Activated CD8-positive, alpha-beta memory T cell treated with anti-CD3 and anti-CD28 coated beads, Interleukin-2, amount 50 U/mL, for 24 hours (primary cell): ENCODE data around the gene TRPV2.
"Not testable (repeated sequence)": the region's sequence is repeated elsewhere in the genome, so short reads cannot be mapped to it uniquely, and the experiment has no call there.

Experiments used
- DNase-seq: peaks from one replicate; pipeline ENCODE4 v3.0.0-alpha.2; 2020; ENCODE audit errors: extremely low read depth

TRPV2 gene

DNA sequence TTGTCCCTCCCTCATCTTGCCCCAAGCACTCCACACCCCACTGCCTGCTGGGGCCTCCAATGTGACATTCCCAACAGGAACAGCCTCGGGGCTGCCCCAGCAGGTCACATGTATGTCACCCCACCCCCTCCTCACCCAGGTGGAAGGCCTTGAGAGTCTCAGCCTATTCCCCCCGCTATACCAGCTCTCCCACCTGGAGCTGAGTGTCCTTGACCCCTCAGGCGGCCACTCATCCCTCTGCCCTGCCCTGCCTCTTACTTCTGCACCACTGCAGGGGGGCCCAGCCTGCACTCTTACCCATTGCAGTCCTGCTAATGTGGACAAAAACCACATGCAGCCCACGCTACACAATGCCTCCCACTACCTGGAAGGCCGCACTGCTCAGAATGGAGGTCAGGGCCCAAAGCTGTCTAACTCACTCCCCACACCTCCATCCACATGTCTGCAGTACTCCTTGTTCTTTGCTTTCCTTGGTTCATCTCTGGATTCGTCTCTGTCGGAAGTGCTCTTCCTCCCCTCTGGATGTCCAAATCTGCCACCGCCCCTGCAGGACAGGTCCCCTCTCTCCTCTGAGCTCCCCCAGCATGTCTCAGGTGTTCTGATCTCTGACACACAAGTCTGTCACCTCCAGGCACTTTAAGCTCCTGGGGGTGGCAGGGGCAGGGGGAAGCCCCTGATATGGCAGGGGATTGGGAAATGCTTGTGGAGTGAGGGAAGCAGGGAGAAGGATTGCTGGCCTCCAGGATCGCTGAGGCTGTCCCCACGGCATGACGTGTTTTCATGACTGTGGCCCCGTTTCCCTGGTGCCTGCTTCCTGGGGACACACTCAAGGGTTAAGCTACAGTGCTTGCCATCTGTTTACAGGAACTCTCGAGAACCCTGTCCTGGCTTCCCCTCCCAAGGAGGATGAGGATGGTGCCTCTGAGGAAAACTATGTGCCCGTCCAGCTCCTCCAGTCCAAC, 20.8 kb downstream of the TRPV2 start:
- no peak for DNase-seq

DNA sequence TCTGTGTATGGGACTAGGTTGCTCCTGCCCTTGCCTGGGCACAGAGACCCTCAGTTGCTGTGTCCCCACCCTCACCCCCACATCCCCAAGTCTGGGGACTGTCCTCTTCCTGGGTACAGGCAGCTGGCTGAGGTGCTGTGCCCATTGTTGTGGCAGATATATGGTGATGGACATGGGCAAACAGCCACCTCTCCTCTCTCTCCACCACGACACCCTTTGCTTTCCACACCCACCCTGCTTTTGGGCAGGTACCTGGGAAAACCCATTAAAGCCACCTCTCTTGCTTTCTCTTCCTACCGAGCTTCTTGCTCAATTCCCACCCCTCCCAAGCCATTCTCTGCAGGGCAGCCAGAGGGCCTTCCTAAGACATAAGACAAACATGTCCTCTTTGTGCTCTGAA, 21.7 kb downstream of the TRPV2 start:
- no peak for DNase-seq

DNA sequence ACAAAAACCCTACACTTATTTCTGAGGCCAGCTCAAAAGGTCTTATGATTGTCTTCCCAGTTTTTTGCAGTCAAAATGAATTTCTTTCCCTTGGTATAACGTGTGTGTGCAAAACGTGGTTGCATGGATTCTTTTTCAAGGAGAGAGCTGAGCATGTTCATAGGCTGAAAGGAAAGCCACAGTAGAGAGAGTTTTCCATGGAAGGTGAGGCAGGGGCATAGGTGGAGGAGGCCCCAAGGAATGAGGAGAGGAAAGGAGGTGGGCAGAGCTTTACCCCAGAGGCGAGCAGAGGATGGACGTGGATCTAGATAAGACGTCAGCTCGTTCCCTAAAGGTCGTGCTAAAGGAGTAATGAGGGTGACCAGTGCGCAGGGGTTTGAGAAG, 22.8 kb downstream of the TRPV2 start:
- no peak for DNase-seq

DNA sequence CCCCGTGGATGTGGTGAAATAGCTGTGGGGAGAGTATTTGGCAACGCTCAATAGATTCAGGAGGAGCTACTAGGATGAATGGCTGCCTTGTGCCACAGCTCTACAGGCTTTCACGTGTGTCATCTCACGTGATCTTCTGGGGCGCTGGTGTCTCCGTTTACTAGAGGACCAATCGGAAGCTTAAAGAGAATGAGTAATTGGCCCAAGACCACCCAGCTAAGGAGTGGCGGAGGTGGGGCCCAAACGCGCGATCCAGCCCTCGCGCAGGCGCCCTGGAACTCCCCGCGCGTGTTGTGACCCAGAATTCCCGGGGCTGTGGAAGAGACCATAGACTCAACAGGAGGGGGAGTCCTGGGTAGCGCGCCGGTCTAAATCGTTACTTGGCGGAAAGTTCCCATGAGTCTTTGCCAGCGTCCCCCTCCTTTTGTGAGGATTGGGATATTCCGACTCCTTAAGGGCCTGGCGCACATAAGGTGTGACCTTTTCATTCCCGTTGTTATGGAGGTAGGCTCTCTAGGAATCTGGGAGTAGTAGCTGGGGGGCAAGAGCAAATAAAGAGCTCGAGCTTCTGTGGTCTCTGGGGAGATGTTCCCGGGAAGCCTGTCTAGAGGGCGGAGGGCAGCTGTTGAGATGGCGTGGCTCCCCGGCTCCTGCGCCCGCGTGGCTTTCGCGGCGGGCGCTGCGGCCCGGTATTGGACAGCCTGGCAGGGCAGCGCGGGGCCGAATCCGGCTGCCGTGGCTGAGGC, 23.4 kb downstream of the TRPV2 start:
- peak; percentile 90 for DNase-seq

DNA sequence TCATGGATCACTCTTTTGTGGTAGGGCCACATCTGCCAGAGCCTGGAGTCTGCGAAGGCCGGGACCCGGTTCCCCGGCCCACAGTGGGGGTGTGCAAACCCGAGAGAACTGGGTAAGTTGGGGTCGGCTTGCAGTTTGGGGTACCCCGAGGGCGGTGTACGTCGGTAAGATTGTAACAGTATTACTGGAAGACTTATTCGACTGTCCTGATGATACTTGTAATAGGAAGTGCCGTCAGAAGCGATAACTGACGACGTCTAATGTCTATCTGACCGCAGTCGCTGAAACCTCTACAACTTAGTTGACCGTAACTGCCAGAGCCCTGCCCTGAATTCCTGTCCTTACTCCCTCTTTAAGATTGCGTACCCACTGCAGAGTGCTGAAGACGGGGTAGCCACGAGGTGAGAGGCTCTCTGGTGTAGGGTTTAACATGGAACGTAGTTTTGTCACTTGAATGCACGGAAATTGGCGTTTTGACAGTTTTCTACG, 24.0 kb downstream of the TRPV2 start:
- DNase-seq, result no peak

DNA sequence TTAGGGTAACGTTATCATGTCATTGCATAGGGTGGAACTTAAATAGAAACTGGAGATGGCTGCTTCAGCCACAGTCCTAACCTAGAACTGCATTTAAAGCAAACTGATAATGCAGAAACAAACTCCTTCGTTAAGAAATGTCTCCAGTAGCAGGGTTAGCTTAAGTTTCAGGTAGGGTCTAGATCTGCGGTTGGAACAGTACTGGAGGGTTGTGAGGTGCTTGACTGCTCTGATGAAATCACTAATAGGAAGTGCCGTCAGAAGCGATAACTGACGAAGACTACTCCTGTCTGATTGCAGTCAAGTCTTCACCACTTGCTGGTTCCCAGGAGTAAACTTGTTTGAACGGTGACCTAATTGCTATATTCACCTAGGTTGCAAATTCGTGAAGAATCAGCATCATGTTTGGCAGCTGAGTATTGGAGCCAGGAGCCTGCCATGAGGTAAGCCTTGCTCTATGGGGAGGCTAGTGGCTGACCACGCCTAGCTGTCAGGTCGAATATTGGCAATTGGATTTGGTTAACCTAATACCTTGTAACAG, 24.5 kb downstream of the TRPV2 start:
- DNase-seq, result no peak

DNA sequence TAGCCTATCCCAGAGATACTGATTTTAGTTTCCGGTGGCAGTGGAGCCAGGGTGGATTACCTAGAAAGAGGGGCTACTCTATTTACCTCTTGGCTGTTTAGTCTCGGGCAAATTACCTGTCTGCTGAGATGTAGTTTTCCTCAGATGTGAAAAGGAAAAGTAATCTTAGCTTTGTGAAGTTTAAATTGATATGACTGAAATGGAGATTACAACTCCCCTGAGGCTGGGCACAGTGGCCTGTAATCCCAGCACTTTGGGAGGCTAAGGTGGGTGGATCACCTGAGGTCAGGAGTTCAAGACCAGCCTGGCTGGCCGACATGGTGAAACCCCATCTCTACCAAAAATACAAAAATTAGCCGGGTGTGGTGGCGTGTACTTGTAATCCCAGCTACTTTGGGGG, 25.0 kb downstream of the TRPV2 start:
- not testable (repeated sequence) for DNase-seq

DNA sequence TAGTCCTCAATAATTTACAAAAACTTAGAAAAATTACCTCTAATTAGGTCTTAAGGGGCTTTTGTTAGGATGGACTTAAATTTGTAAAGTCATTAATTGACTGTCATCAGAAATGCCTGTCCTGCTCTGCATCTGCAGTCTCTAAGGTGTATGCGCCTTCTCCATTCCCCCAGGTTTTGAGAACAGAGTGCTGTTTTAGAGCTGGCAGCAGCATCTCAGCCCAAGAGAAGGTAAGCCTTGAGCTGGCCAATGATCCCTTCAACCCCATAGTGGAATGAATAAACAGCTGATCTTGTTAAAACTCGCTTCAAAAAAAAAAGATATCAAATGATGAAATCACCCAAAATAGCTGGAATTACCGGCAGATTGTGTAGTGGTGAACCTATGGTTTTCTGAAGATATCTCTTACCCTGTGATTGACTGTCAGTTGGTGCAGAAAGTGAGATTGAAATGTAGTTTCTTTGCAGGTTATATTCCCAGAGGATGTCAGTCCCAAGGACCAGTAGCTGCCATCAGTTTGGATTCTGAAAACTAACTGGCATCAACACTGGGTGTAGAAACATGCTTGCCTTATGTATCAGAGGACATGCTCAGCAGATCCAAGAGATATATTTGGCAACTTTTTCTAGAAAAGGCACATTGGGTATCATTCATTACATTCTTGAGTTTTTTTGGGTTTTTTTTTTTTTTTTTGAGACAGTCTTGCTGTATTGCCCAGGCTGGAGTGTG, 25.7 kb downstream of the TRPV2 start:
- DNase-seq, result no peak

DNA sequence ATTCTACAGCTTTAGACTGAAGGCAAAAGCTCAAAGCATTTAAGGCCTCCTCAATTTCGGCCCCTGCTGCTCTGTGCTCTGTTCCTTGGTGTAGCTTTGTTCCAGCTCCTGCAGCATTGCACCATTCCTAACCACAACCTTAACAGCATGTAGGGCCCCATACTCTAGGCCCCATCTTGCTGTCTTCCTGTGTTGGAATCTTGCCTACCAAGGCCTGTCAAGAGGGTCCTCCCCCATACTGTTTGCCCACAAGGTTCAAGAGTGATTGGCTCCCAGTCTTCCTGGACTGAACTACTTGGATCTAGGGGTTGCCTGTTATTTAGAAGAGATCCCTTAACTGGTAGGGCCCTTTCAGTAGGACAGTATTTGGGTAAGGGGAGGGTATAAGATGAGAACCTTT, 26.8 kb downstream of the TRPV2 start:
- no peak for DNase-seq

DNA sequence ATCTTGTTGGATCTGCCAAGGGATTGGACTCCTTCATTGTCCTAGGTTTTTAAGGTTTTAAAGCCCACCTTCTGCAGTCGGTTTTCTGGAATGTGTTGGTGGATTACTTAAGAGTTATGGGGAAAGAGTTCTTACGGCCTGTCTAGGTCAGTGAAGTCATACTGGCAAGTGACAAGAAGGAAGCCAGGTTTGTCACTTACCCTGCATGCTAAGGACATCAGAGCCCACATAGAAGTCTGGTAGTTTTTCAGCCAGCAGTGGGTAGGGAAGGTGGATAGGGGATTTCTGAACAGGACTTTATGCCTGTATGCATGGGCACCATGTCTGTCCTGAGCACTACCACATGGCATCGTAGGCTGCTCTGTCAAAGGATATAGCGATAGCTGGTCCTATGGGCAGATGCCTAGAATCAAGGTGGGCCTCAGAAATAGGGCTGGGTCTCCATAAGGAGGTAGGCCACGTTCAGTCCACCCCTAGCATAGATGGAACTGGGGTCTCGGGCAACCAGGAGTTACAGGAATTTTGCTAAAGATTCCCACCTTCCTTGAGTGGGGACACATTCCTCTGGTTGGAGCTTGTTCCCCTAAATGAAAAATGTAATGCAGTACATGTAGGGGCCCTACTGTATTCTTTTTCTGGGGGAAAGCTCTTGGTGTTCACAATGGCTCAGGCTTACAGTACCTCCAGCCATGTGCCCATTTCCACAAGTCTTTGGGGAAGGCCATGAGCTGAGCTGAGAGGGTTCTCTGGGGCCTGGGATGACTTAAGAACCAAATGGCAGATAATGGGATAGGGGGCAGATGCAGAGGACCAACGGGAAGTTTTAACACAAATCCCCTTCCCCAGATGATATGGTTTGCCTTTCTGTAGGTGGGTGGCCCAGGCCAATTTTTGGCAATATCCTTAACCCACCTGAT, 27.5 kb downstream of the TRPV2 start:
- no peak for DNase-seq

DNA sequence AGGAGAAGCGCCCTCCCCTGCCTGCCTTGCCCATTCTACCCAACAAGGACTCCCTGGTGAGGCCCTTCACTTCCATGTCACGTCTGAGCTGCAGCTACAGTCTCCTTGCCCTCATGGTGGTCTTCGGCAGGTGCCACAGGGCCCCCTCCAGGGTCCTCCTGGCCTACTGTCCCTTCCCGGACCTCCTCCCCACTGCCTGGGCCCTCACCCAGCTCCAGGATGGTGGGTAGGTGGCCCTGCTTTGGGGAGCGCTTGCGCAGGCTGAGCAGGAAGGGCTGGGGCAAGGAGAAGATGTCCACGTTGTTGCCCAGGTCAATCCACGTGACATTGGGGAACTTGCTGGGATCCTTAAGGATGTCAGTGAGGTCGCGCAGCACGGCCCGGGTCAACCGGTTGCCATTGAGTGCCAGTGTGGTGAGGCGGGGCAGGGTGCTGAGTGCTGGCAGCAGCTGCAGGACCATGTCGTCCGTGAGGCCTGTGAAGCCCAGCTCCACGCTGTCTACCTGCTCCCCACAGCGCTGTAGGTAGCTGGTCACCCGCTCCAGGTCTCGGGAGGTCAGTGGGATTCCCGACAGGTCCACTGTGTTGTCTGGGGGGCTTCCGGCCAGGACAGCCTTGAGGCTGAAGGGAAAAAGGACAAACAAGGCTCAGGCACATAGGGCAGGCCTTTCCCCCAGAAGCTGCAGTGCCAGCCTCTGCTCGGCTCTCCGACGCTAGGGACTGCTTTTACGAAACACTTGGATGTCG, 28.3 kb downstream of the TRPV2 start:
- DNase-seq, result no peak

DNA sequence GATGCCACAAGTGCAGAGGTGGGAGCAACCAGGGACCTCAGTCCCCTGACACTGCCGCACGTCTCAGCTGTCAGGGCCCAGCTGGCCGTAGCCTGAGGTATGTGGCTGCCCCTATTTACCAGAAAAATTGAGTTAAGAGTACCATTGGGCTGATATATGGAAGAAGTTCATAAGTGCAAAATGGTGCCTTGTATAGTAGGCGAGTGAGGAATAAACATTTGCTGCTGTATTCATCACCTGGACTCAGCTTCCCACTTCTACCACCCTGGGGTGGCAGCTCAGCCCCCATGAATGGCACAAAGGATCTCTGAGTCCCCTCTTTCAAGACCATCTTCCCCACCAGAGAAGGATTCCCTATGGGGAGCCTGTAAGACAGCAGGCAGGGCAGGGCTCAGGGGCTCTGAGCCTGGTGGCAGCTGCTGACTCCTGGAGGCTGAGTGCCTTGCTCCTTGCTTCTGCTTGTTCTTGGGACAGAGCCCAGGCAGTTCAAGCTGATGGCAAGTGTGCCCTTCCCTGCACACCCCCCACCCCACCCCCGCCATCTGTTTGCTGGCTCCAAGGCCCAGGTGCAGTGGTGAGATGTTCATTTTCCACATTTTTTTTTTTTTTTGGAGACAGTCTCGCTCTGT, 29.0 kb downstream of the TRPV2 start:
- no peak for DNase-seq

DNA sequence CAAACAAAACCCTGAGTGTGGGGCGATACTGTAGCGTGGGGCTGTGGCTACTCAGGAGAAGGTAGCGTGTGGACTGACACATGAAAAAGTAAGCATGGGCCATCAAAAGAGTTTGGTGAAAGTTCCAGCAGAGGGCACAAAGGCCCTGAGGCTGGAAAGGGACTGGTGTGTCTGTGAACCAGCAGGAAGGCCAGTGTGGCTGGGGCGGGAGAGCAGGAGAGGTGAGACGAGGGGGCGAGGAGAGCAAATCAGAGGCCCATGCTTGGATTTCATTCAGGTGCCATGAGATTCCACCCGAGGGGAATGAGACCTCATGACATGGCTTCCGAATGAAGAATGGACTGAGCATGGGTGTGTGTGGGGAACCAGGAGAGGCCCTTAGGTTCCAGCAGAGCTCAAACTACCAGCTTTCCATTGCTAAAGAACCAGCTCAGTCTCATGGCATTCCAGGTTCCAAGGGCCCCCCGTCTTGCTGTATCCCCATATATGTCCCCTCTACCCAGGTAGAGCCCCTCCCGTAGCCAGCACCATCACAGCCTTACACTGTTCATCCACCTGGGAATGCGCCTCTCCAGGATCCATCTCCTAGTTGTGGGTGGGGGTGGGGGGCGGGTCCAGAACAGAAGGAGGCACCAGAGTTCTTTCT, 31.1 kb downstream of the TRPV2 start:
- no peak for DNase-seq

DNA sequence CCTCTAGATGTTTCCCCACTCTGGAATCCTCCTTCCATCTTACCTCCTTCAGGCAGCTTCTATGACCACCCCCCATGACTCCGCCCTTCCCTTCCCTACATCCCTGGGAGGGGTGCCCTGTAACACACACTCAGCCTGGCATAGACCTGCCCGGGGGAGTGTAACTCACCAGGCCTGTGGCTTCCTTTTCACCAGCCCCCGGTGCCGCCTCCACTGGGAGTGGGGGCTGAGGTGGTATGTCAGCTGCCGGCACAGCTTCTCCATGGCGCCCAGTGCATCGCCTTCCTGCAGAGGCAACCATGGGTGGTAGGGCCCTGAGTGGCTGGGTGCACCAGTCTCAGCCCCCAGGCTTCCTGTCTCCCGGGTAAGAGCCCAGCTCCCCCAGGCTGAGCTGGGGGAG, 32.3 kb downstream of the TRPV2 start:
- no peak for DNase-seq

DNA sequence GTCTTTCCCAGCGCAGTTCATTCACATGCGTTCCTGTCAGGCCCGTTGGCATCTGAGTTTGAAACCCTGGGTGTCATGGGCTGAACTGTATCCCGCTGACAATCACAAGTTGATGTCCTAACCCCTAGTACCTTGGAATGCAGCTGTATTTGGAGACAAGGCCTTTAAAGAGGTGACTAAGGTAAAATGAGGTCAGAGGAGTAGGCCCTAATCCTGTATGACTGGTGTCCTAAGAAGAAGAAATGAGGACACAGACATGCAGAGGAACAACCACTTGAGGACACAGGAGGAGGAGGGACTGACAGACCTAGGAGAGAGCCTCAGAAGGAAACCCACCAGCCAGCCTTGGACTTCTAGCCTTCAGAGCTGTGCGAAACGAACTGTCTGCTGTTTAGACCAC, 33.1 kb downstream of the TRPV2 start:
- DNase-seq, result no peak

DNA sequence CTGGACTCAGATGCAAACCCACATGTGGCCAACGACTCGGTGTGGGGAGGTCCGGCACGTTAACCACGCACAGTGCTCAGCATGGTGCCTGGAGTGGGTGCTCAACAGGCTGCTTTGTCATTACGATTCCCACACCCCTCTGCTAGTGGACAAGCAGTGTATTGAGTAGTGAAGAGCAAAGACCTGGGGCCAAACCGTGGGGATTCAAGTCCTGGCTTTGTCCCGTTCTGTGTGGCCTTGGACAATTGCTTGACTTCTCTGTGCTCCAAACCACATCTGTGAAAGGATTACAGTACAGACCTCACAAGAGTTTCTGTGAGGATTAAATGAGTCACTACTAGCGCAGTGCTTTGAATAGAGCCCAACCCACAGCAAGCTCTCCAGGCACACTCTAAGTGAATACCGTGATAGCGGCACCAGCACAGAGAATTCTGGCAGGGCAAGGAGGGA, 33.8 kb downstream of the TRPV2 start:
- DNase-seq, result no peak

DNA sequence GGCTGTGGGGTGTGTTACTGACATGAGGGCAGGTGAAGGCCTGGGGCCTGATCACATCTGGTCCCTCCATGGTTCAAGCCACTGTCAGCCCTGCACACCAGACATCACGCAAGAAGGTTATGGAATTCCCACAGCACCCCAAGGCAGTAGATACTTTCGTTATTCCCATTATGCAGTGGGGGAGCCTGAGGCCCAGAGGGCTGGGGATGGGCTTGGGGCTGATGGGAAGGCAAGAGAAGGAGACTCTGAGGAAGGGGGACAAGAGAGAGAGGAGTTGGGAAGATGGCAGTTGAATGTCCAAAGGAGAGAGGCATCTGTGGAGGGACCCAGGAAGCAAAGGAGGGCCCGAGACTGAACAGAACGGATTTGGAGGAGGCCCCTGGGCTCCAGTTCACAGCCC, 34.7 kb downstream of the TRPV2 start:
- no peak for DNase-seq

DNA sequence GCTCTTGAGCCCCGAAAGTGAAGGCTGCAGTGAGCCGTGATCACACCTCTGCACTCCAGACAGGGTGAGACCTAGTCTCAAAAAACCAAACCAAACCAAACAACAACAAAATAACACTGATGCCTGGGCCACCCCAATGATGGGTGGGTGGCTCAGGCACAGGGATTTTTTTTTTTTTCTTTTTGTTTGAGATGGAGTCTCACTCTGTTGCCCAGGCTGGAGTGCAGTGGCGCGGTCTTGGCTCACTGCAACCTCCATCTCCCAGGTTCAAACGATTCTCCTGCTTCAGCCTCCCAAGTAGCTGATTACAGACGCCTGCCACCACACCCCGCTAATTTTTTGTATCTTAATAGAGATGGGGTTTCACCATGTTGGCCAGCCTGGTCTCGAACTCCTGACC, 36.9 kb downstream of the TRPV2 start:
- DNase-seq, result not testable (repeated sequence)

DNA sequence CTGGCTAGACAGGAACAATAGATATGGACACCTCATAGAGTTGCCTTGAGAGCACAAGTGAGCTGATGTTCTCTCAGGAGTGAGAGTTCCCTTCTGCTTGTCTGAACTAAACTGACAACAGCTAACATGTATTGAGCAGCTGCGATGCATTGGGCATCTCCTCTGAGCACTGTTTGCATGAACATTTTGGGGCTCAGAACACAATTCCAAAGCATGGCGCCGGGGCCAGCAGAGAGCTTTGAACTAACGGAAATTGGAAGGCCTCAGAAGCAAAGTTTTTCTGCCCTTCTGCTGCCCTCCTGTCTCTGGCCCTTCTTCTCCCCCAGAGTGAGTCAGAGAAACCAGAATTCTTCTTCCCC, 38.1 kb downstream of the TRPV2 start:
- DNase-seq, result no peak
